Measurements from ENCODE around the gene IRF6. TPM values are rescaled to one million over a fixed set of nuclear protein-coding genes. Genes with fewer than 3 reads are reported as not detected.
A peak's percentile ranks its signal among the peaks of the same experiment; 100 is the strongest.

Gene IRF6
- total RNA-seq, 1 donor from 2014 or later, result 39.9 TPM

GRCh38 chr1:209839875-209840546, 34.1 kb upstream of the IRF6 start:
- Mint-ChIP-seq H3K4me3 (no peak overlapping the region), H3K4me1 (no peaks in the 10 kb centered on the region), H3K9me3 (no peaks in the 10 kb centered on the region), H3K36me3 (peaks cover 45% of the 10 kb centered on the region), H3K27me3 (ENCODE audit: low read depth) (no peaks in the 10 kb centered on the region), H3K27ac (peak overlapping the region; percentile 39)
- TF ChIP-seq CTCF (IDR thresholded peaks at IDR 0.05; ENCODE audit: unreplicated experiment), result no peak
- no peak for DNase-seq (ENCODE audit: low spot score in 2 of 2, unreplicated experiment in 2 of 2)

GRCh38 chr1:209838537-209838936, 32.6 kb upstream of the IRF6 start:
- no peak overlapping the region for H3K4me3 Mint-ChIP-seq
- H3K27ac Mint-ChIP-seq, result no peak overlapping the region
- no peak for DNase-seq (ENCODE audit: low spot score in 2 of 2, unreplicated experiment in 2 of 2)
- no peaks in the 10 kb centered on the region for H3K9me3 Mint-ChIP-seq
- no peak for TF ChIP-seq CTCF (IDR thresholded peaks at IDR 0.05; ENCODE audit: unreplicated experiment)
- H3K27me3 Mint-ChIP-seq (ENCODE audit: low read depth), result no peaks in the 10 kb centered on the region
- no peaks in the 10 kb centered on the region for H3K4me1 Mint-ChIP-seq
- peaks cover 46% of the 10 kb centered on the region for H3K36me3 Mint-ChIP-seq

- H3K9me3 Mint-ChIP-seq, result no peaks in the 10 kb centered on the region
- H3K27ac Mint-ChIP-seq, result no peak overlapping the region
These were observed 31.7 kb upstream of the IRF6 start for GRCh38 chr1:209837671-209838070.

GRCh38 chr1:209835782-209836298, 29.9 kb upstream of the IRF6 start:
- Mint-ChIP-seq H3K27ac (no peak overlapping the region), H3K4me1 (no peaks in the 10 kb centered on the region), H3K36me3 (peaks cover 36% of the 10 kb centered on the region), H3K27me3 (ENCODE audit: low read depth) (no peaks in the 10 kb centered on the region), H3K4me3 (no peak overlapping the region), H3K9me3 (no peaks in the 10 kb centered on the region)
- no peak for DNase-seq (ENCODE audit: low spot score in 2 of 2, unreplicated experiment in 2 of 2)
- TF ChIP-seq CTCF (IDR thresholded peaks at IDR 0.05; ENCODE audit: unreplicated experiment), result no peak

More at GRCh38 chr1:209837671-209838070, 31.7 kb upstream of the IRF6 start:
- no peak for DNase-seq (ENCODE audit: low spot score in 2 of 2, unreplicated experiment in 2 of 2)
- Mint-ChIP-seq H3K4me1 (no peaks in the 10 kb centered on the region), H3K27me3 (ENCODE audit: low read depth) (no peaks in the 10 kb centered on the region), H3K36me3 (peaks cover 45% of the 10 kb centered on the region), H3K4me3 (no peak overlapping the region)
- TF ChIP-seq CTCF (IDR thresholded peaks at IDR 0.05; ENCODE audit: unreplicated experiment), result no peak

GRCh38 chr1:209831615-209832014, 25.7 kb upstream of the IRF6 start:
- H3K27ac Mint-ChIP-seq, result no peak overlapping the region

More at GRCh38 chr1:209831615-209832014, 25.7 kb upstream of the IRF6 start:
- no peak for TF ChIP-seq CTCF (IDR thresholded peaks at IDR 0.05; ENCODE audit: unreplicated experiment)
- Mint-ChIP-seq H3K27me3 (ENCODE audit: low read depth) (no peaks in the 10 kb centered on the region), H3K4me3 (no peak overlapping the region), H3K36me3 (peaks cover 23% of the 10 kb centered on the region), H3K9me3 (no peaks in the 10 kb centered on the region), H3K4me1 (peaks cover 21% of the 10 kb centered on the region)
- DNase-seq (ENCODE audit: low spot score in 2 of 2, unreplicated experiment in 2 of 2), result no peak

Data from mesothelial cell of epicardium (in vitro differentiated cells).